ENCODE measurements around the gene GRAMD1B. TPM values are rescaled to one million over a fixed set of nuclear protein-coding genes. Genes with fewer than 3 reads are reported as not detected.
A peak's percentile ranks its signal among the peaks of the same experiment; 100 is the strongest.
"Not testable (repeated sequence)": the region's sequence is repeated elsewhere in the genome, so short reads cannot be mapped to it uniquely, and the experiment has no call there.

GRAMD1B gene
- total RNA-seq, 2 donors from 2014 or later: 3.1 to 3.5 TPM

DNA sequence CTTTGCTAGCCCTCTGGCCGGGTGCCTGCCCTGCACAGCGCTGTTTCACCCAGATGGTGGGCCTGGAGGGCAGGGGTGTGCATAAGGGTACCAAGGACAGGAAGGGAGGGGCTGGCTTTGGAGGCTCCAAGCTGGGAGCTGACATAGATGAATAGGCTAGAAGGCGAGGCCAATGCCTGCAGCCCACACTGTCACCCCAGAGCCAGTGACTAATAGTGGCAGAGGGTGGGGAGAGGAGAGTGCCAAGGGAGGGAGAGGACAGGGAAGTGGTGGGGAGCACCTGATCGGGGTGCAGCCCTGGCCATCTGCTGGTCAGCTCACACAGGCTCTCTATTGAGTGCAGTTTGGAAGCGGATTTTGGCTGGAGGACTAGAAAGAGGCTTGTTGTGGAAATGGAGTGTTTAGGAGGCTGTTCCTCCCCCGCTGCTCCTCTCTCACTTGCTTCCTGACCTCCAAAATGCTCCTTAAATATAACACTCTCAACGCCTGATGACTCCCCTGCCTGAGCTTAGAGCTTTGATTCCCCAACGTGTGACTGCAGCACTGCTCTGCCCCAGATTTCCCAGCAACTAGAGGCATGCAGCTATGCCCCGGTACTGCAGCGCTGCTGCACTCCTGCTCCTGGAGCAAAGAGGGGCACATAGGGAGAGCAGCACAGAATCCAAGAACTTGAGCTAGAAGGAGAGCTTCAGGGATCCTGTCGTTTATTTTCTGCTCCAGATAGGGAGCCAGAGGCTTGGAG is 89.2 kb downstream of the GRAMD1B start:
- intact Hi-C loops (cut with DNase I, micrococcal nuclease): no loop called here
- DNase-seq (no peak), ATAC-seq (no peak)

DNA sequence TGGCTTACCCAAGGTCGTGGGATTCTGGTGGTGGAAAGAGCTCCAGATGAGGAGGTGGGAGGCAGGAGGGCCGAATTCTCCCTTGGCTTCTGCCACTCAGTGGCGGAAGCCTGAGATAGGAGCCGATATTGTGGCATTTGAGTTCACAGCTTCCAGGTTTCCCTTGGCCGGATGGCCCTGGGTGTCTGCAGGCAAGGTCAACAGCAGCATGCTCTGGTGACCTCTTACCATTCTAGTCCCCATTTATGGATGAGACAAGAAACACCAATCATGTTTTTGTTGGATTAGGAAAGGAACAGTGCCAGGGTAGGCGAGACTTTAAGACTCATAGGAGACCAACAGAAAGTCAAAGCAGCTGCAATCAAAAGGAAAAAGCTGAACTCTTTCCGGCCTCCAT is 89.7 kb downstream of the GRAMD1B start:
- ATAC-seq (no peak), DNase-seq (no peak)
- intact Hi-C loops (cut with DNase I, micrococcal nuclease): no loop called here

DNA sequence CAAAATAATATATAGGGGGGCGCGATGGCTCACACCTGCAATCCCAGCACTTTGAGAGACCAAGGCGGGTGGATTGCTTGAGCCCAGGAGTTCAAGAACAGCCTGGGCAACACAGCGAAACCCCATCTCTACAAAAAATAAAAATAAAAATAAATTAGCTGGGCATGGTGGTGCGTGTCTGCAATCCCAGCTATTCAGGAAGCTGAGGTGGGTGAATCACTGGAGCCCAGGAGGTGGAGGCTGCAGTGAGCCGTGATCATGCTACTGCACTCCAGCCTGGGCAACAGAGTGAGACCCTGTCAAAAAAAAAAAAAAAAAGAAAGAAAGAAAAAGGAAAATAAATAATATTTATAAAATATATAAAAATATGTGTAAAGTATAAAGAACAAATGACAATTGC is 90.4 kb downstream of the GRAMD1B start:
- DNase-seq; intact Hi-C loops (cut with DNase I, micrococcal nuclease); ATAC-seq: not testable (repeated sequence)

DNA sequence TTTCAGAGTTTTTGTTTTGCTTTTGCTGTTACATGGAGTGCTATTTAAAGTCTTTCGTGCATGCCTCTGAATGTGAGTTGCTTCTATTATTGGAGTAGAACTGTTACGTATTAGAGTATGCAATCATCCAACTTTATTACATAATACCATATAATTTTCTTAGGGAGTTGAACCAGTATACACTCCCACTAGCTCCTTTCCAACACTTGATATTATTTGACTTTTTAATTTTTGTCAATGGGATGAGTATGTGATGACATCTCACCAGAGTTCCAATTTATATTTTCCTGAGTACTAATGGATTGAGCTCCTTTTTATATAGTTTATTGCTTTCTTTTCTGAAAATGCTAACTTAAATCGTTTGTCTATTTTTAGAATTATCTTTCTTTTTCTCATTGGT is 90.9 kb downstream of the GRAMD1B start:
- no peak for DNase-seq
- intact Hi-C loops (cut with DNase I, micrococcal nuclease): no loop called here
- ATAC-seq: no peak

DNA sequence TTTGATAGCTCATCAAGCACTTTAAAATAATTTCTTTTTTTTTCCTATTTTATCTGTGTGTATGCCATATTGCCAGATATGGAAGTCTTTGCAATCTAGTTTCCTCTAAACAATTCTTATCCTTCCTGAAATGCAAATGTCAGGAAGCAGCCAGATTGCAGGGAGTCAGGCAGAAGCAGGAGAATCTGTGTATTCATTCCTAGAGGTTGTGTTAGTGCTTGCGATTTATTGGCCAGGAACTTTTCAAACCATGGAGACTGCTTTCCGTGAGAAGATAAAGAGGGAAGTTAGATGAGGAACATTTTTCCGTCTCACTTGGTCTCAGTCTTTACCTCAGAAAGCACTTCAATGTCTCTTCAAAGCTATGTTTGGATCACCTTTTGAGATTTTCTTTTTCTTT is 91.9 kb downstream of the GRAMD1B start:
- DNase-seq: no peak
- intact Hi-C loops (cut with DNase I, micrococcal nuclease): no loop called here
- no peak for ATAC-seq

DNA sequence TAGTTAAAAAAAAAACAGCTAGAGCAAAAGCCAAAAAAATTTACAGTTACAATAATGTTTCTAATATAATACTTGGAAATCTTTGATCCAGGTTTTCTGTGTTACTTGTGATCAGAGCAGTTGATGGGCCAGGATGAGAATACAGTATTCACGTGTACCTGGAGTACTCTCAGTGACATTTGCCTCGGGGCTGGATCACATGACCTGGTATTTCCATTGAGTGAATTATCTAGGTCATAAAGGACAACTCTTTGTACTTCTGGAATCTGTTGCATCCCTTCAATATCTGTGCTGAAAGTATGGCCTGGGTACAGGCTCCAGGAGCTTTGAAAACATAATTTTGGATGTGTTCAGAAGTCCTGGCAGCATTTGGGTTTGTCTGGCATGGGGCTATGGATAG is 93.5 kb downstream of the GRAMD1B start:
- DNase-seq (no peak), ATAC-seq (no peak)
- intact Hi-C loops (cut with DNase I, micrococcal nuclease): no loop called here

DNA sequence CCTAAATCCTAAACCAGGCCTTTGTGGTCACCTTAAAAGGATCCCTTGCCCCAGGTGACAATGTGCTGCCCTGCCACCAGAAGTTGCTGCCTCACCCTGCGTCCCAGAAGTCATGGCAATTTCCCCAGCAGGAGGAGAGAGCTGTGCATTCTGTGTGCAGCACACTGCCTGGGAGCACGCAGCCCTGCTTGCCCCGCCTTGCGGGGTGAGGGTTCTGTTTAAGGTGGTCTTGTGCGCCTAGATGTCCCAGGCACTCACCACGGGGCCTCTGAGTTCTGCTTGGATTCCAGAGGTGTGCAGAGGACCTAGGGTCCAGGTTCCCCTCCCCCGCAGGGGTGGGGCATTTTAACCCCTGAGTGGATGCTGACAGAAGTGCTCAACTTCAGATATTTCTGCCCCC is 95.0 kb downstream of the GRAMD1B start:
- ATAC-seq (no peak), DNase-seq (no peak)
- intact Hi-C loops (cut with DNase I, micrococcal nuclease): no loop called here

DNA sequence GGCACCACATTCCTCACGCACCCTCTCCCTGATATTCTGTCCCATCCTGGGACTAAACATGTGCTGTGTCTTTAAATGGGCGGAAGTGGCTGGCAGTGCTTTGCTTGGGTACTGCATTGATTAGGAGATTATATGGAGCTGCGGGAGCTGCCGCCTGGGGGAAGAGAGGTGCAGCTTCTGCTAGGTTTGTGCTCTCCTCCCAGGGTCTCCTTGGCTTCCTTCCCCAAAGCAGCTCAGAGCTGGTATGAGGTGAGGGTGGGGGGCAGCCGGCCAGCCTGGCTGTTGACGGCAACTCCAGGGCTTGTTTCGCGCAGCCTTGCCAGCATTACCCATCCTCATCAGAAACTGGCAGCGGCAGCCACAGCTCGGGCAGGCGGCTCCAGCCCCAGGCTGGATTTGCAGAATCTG is 95.4 kb downstream of the GRAMD1B start:
- ATAC-seq: peak; percentile 40
- no peak for DNase-seq
- intact Hi-C loops (cut with DNase I, micrococcal nuclease): no loop called here

DNA sequence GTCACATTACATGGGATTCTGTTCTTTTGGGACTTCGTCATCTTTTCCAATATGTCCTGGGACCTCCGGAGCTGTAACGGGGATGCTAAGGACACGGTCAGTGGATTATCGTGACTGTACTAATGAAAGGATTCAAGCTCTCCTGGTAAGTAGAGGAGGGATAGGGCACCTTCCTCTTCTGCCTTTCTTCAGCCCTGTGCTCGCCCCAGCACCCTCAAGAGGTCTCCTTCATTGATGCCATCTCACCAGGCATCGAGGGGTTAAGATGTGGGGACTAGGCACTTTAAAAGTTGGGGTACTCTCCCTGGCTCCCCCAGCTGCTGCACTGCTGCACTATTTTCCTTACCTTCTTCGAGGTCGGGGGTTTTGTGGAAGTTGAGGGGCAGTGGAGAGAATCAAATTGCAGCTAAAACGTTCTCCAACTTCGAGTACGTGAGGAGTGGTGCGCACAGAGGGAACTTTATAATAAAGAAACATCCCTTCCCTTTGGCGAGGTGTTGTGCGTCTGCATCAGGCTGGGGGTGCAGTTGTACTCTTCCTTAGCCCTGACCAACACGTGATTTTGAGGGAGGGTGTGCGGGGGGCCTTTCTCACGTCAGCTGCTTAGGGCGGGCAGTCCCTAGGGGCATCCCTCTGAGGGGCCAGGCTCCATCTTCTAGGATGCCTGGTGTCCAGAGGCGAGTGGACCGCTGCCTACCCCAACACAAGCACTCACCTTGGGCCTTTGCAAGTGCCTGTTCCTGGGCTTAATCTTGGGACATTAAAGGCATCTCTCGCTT is 96.1 kb downstream of the GRAMD1B start:
- intact Hi-C loops (cut with DNase I, micrococcal nuclease): no loop called here
- no peak for ATAC-seq
- no peak for DNase-seq

DNA sequence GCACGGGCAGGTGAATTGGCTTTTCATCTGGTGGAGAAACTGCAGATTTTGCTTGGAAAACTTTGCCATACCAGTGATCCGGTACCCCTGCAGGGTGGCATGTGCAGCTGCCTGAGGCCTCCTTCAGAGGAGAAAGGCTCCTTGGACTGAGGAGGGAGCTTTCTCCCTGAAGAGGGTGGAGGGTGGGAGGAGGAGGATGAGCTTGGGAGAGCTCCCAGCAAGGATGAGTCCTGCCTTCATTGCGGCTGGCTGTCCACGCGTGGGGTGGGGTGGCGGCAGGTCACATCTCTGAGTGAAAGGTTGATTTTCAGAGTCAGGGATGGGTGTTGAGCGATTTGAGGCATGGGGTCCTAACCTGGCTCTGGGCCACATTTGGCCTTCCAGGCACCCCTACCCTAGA is 96.8 kb downstream of the GRAMD1B start:
- no peak for DNase-seq
- ATAC-seq: no peak

DNA sequence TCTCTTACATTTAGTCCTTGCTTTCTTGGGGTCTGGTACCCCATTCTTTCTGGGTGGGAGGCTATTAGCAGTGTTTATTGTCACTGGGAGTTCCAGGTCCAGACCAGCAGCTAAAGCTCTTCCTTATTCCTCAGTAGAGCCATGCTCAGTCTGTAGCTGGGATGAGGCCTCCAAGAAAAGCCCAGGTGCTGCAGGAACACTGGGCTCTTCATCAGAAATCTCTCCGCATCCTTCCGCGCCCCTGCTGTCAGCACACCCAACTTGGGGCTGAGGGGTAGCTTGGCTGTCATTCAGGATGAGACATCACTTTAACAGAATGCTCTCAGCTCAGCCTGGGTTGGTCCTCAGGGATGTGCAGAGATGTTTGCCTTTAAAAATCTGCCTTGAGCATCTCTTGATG is 97.5 kb downstream of the GRAMD1B start:
- ATAC-seq (no peak), DNase-seq (no peak)
- intact Hi-C loops (cut with DNase I, micrococcal nuclease): no loop called here

More for the DNA sequence above, 96.8 kb downstream of the GRAMD1B start:
- intact Hi-C loops (cut with DNase I, micrococcal nuclease): no loop called here

DNA sequence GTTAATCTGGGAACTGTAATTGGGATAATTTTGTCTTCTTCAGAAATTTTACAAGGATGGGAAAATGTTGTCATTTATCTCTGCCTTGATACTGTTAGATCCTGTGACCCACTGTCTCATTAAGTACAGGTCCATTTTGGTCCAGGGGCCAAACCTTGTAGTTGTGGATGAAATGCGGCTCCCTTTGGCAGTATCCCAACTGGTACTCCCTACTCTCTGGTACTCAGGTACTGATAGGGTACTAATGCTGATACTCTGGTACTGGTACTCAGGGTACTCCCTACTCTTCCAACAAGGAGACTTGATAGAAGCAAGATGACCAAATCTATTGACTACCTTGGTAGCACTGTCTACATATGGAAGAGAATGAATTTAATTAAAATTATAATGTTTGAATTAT is 97.9 kb downstream of the GRAMD1B start:
- ATAC-seq (no peak), DNase-seq (no peak)
- intact Hi-C loops (cut with DNase I, micrococcal nuclease): no loop called here

DNA sequence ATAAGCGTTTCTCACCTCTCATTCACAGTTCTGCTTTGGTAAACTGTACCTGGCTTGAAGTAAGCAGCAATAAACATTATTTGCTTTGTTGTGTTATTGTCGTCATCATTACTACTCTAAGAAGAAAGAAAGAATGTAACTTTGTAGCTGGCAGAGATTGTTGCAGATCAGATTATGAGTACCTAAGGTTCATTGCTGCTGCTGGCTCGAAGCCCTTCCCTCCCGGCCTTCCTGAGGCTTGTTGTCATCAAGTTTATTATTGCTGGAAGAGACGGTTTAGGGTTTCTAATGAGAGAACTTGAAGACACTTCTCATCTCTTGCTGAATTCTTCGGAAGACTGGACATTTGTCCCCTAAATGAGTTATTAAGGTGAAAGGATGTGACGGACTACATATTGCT is 101.3 kb downstream of the GRAMD1B start:
- no peak for DNase-seq
- ATAC-seq: no peak
- intact Hi-C loops (cut with DNase I, micrococcal nuclease): no loop called here

DNA sequence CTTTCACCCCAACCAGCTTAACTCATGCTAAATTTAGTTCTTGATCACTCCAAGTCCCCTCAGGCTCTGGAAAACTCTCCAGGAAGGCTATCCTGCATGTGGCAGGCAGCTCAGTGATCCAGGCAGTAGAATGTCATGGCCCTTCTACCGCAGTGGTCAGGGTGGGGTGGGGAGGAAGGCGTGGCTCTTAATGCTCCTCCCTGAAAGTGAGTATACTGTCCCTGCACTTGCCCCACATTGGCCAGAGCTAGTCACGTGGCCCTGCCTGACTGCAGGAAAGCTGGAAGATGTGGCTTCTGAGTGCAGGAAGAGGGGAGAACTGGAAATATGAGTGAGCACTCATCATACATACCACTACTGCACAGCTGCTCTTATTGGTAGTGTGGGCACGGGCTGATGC is 102.1 kb downstream of the GRAMD1B start:
- DNase-seq (no peak), ATAC-seq (no peak)
- intact Hi-C loops (cut with DNase I, micrococcal nuclease): no loop called here

DNA sequence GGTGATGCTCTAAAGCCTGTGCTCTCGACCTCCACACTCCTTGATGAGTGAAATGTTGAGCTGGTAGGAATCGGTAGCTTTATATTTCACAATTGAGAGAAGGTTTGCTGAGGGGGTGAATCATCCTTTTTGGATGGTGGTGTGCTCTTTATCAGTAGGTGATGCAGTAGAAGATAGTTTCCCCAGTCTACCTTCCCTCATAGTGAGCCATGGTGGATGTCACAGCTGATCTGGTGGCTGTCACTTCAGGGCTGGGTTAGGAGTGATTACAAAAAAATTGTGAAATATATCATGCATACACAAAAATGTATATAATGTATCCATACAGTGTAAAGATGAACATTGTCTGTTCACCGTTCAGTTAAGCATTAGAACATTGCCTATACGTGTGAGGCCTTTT is 105.3 kb downstream of the GRAMD1B start:
- ATAC-seq: no peak
- no peak for DNase-seq
- intact Hi-C loops (cut with DNase I, micrococcal nuclease): no loop called here

DNA sequence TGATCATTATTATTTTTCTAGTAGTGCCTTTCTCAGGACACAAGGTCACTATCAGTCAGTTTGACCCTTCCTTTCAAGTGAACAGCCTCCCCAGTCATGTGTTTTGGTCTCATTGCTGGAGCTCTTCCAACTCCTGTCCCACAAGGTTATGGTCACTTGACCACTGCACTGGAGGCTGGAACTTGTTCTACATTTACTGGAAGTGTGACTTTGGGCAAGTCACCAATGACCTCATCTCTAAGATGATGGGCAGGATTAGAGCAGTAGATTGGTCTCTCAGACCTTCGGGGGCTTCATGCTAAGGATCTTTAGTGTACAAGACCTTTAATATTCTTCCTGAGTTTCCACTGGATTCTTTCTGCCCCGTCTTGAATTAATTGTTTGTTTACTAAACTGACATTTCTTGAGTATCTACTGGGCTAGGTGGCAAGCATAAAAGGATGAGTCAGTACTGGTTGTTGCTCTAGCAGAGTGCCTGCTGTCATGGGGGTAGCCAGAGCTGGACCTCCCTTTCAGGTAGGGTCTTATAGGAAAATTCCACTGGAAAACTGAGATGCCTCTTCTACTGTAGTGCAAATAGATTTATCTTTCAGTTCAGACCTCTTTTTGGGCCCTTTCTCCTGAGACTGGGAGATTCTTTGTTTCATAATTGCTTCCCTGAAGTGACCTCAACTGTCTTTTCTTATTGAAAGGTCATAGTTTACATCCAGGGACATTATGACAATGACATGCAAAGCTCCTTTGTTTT is 106.8 kb downstream of the GRAMD1B start:
- ATAC-seq: no peak
- intact Hi-C loops (cut with DNase I, micrococcal nuclease): no loop called here
- peak in 1 of 2 donors; percentile 38 for DNase-seq

DNA sequence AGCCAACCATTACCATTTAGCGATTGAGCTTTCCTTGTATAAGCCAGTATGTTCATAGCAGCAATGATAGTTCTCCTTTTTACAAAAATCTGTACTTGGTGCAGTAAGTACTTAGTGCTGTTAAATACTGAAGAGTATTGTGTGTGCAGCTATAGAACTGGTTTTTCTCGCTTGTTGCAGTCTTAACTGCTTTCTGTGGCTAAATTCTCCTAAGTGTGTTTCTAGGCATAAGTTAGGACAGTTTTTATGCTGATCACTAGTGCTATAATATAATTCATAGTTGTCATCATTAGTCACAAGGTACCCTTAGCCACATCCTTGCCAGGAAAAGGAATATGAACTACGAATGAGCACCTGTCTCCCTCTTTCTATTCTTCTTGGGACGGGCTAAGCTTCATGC is 107.7 kb downstream of the GRAMD1B start:
- no peak for DNase-seq
- no peak for ATAC-seq
- intact Hi-C loops (cut with DNase I, micrococcal nuclease): no loop called here

DNA sequence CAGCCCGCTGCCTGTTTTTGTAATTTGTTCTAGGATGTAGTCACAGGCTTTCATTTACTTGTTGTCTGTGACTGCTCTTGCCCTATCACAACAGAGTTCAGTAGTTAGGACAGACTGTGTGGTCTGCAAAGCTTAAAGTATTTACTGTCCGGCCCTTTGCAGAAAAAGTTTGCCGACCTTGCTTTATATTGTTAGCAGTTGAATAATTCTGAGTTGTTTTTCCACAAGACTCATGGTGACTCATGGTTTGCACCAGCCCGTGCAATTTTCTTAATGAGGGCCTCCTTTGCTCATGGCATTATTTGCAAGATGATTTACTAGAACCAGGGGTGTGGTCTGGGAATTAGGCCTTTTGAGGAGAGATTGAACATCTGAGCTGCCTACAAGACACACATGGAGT is 113.7 kb downstream of the GRAMD1B start:
- intact Hi-C loops (cut with DNase I, micrococcal nuclease): no loop called here
- DNase-seq: no peak
- ATAC-seq: no peak

DNA sequence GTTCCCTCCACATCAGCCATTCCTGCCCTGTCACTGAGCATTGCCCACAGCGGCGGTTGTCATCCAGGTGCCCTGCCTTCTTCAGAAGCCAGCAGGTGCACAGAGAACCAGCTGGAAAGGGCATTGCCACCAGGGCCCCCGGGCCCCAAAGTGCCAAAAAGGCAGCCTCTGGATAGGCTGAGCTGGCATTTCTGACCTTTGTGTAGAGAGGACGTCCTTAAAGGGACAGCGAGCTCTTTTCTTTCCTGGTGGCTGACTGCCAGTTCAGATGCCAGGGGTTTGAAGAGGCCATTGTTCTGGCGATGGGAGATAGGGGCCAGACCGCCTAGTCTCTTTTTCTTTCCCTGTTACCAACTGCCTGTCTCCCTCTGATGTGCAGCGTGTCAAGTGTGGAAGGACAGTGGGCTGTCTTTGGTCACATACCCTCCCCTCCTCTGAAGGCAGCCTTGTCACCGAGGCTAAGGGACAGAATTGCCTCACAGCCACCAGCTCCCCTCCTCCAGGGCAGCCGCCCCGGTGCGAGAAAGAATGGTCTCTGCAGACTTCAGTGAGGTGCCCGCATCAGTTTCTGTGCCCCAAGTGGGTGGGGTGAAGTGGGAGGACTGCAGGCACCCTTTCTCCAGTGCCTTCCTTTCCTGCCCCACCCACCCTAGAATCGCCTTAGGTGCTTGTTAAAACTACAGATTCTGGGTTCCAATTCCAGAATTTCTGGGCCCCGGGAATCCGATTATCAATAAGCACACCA is 114.7 kb downstream of the GRAMD1B start:
- no peak for DNase-seq
- intact Hi-C loops (cut with DNase I, micrococcal nuclease): no loop called here
- no peak for ATAC-seq

All from left colon (tissue), 2 donors.